HUES6 (cell line): ENCODE results near the gene FAM111A.

ENCODE experiments used
- H3K27ac ChIP-seq: 2 replicates; pipeline ENCODE4 v1.7.0; 2013; ENCODE audit warnings: low read depth, mild to moderate bottlenecking, low read length, inconsistent platforms
- H3K27me3 ChIP-seq: 2 replicates; pipeline ENCODE4 v1.6.1; 2013; ENCODE audit warnings: low read length; ENCODE audit not compliant: control insufficient read depth, insufficient read depth
- H3K36me3 ChIP-seq: 2 replicates; pipeline ENCODE4 v1.6.1; 2013; ENCODE audit warnings: low read length; ENCODE audit not compliant: control insufficient read depth, insufficient read depth
- H3K4me1 ChIP-seq: 2 replicates; pipeline ENCODE4 v1.6.1; 2013; ENCODE audit warnings: low read length; ENCODE audit not compliant: control insufficient read depth, insufficient read depth
- H3K4me3 ChIP-seq: 2 replicates; pipeline ENCODE4 v1.5.1; 2013; ENCODE audit warnings: low read depth, low read length
- H3K9ac ChIP-seq: one replicate; pipeline ENCODE4 v1.6.1; 2013; ENCODE audit warnings: mild to moderate bottlenecking, low read length
- H3K9me3 ChIP-seq: 2 replicates; pipeline ENCODE4 v1.6.1; 2013; ENCODE audit warnings: low read depth, low read length; ENCODE audit not compliant: control insufficient read depth, insufficient read depth

The FAM111A gene

GRCh38 chr11:59181746-59182456 is 39.2 kb downstream of the FAM111A start:
- no peak overlapping the region for H3K4me3 ChIP-seq
- peaks cover 4% of the 10 kb centered on the region for H3K4me1 ChIP-seq
- H3K27ac ChIP-seq: no peak overlapping the region
- no peaks in the 10 kb centered on the region for H3K9me3 ChIP-seq
- H3K36me3 ChIP-seq: peaks cover 21% of the 10 kb centered on the region; the same call in 1 of the 2 replicates
- no peaks in the 10 kb centered on the region for H3K27me3 ChIP-seq
- H3K9ac ChIP-seq: no peak overlapping the region

DNA sequence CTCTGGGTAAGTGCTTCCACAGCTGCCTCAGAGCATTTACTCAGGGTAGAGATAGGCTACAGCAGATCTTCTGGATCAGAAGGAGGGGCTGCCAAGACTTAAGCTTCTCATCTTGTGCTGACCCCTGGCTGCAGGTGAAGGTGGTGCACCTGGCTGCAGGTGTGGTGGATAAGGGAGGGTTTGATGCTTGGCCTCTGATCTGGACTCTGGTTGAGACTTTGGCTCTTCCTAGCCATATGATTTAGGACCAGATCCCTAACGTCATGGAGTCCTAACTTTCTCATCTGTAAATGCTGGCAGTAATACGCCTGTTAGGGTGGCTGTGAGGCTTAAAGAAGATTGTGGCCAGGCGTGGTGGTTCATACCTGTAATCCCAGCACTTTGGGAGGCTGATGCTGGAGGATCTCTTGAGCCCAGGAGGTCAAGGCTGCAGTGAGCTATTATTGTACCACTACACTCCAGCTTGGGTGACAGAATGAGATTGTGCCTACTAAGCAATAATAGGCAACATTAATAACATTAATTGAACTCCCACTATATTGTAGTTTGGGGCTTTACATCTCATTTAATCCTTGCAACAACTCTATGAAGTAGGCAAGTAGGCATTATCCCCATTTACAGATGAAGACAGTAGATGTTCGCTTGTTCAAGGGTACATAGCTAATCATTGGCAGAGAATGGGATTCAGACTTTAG is 39.9 kb downstream of the FAM111A start:
- no peak overlapping the region for H3K4me3 ChIP-seq
- no peak overlapping the region for H3K27ac ChIP-seq
- no peaks in the 10 kb centered on the region for H3K27me3 ChIP-seq
- no peak overlapping the region for H3K9ac ChIP-seq
- H3K36me3 ChIP-seq: peaks cover 22% of the 10 kb centered on the region; the same call in 1 of the 2 replicates
- H3K4me1 ChIP-seq: no peaks in the 10 kb centered on the region
- no peaks in the 10 kb centered on the region for H3K9me3 ChIP-seq

DNA sequence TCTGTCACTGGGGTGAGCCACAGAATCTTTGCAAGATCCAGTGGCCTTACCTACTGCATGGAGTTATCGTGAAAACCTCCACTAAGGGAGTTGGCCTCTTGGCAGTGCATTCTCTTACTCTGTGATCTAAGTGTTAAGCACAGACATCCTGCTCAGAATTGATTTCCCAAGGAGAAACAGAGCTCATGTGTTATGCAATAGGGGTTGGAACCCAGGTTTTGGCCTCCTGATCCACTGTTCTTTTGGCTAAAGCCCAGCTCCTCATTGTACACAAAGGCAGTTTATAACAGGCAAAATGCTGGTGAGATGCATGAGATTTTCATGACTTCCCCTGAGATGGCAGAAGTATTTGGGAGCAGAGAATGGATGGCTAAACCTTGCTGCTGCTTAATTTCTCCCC is 41.1 kb downstream of the FAM111A start:
- Histone ChIP-seq H3K4me1 (no peaks in the 10 kb centered on the region), H3K27ac (no peak overlapping the region), H3K9me3 (no peaks in the 10 kb centered on the region), H3K36me3 (peaks cover 31% of the 10 kb centered on the region; the same call in 1 of the 2 replicates), H3K9ac (no peak overlapping the region), H3K27me3 (no peaks in the 10 kb centered on the region), H3K4me3 (no peak overlapping the region)

GRCh38 chr11:59184691-59185339 is 42.2 kb downstream of the FAM111A start:
- H3K27me3 ChIP-seq: no peaks in the 10 kb centered on the region
- H3K9ac ChIP-seq: no peak overlapping the region
- H3K27ac ChIP-seq: no peak overlapping the region
- no peaks in the 10 kb centered on the region; the same call in 1 of the 2 replicates for H3K4me1 ChIP-seq
- H3K4me3 ChIP-seq: no peak overlapping the region
- H3K9me3 ChIP-seq: no peaks in the 10 kb centered on the region
- H3K36me3 ChIP-seq: peaks cover 38% of the 10 kb centered on the region

DNA sequence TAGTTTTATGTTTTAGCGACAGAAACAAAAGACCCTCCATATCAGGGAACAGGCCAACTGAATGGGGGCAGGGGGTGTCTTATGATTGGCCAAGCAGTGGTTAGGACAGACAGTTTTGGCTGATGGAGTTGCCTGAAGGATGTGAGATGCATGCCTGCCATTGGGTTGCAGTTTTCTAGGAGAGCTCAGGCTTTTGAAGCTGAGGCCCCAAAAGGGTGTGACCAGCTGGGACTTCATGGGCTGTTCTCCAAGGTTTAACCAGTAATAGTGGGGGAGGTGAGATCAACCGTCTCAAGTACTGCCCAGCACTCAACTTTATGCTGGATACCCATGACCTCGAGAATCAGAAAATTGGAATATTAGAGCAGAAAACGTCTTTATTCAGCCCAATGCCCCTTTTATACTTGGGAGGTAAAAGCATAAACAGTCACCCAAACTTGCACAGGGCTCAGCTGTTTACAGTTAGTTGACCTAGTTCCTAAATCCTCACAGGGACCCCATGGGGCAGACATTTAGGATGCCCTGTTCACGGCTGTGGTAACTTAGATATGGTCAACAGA is 42.8 kb downstream of the FAM111A start:
- Histone ChIP-seq H3K27me3 (no peaks in the 10 kb centered on the region), H3K4me1 (no peaks in the 10 kb centered on the region; the same call in 1 of the 2 replicates), H3K4me3 (no peak overlapping the region), H3K9me3 (no peaks in the 10 kb centered on the region), H3K9ac (no peak overlapping the region), H3K27ac (no peak overlapping the region), H3K36me3 (peaks cover 45% of the 10 kb centered on the region)

GRCh38 chr11:59186130-59186594 is 43.5 kb downstream of the FAM111A start:
- Histone ChIP-seq H3K36me3 (peaks cover 52% of the 10 kb centered on the region), H3K9me3 (no peaks in the 10 kb centered on the region), H3K27me3 (no peaks in the 10 kb centered on the region), H3K9ac (no peak overlapping the region), H3K27ac (no peak overlapping the region), H3K4me1 (no peaks in the 10 kb centered on the region; the same call in 1 of the 2 replicates), H3K4me3 (no peak overlapping the region)

DNA sequence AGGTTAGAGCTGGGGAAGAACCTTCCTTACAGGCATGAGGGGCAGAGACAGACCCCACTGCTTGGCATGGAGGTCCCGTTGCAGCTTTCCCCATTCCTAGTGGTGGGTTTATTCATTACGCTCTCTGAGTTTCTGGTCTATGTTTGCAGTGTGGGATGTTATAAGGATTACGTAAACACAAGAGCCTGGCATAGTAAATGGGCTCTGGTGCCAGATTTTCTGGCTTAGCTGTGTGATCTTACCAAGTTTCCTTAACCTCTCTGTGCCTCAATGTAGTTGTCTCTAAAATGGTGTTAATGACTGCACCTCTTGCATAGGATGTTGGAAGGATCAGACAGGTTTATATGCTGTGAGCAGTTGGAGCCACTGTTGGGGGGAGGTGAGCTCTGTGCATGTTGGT is 44.4 kb downstream of the FAM111A start:
- Histone ChIP-seq H3K27me3 (no peaks in the 10 kb centered on the region), H3K9ac (no peak overlapping the region), H3K36me3 (peaks cover 55% of the 10 kb centered on the region), H3K4me3 (no peak overlapping the region), H3K27ac (no peak overlapping the region), H3K4me1 (no peaks in the 10 kb centered on the region; the same call in 1 of the 2 replicates), H3K9me3 (no peaks in the 10 kb centered on the region)

DNA sequence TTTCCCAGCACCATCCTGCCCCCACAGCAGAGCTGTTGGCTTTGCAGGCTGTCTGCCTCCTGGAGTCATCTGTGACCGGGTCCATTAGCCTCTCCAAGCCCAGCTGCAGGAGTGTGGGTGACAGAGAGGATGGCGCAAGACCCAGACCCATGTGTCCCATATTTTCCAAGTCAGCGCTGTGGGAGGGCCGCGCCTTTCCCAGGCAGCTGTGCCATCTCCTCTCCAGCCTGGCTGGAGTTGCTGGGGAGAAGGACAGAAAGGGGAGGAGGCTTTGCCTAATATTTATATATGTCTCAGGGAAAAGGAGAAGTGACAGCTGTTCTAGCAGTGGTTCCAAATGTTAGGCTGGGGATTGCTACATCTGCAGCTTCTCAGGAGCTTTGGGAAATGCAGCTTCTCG is 44.9 kb downstream of the FAM111A start:
- no peak overlapping the region for H3K9ac ChIP-seq
- no peaks in the 10 kb centered on the region for H3K9me3 ChIP-seq
- H3K4me1 ChIP-seq: no peaks in the 10 kb centered on the region; the same call in 1 of the 2 replicates
- peaks cover 59% of the 10 kb centered on the region for H3K36me3 ChIP-seq
- H3K4me3 ChIP-seq: no peak overlapping the region
- no peak overlapping the region for H3K27ac ChIP-seq
- no peaks in the 10 kb centered on the region for H3K27me3 ChIP-seq

GRCh38 chr11:59188954-59189353 is 46.3 kb downstream of the FAM111A start:
- Histone ChIP-seq H3K4me1 (no peaks in the 10 kb centered on the region; the same call in 1 of the 2 replicates), H3K9ac (no peak overlapping the region), H3K27me3 (no peaks in the 10 kb centered on the region), H3K27ac (no peak overlapping the region), H3K4me3 (no peak overlapping the region), H3K9me3 (no peaks in the 10 kb centered on the region), H3K36me3 (peaks cover 62% of the 10 kb centered on the region)

DNA sequence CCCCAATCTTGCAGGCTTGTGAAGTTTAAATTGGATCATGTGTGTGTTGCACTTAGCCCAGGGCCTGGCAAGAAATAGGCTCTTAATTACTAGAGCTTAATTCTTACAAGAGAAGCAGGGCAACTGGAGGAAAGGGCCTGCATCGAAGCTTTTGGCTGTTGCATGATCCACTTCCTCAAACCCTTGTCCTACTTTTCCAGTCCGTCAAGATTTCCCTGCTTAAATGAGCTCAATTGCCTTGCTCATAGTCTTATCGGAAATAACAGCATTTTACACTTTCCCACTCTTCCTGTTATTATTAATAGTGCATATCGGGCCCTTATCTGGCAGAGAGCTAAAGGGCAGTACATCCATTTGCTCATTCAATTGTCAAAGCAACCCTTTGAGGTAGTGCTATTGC is 47.3 kb downstream of the FAM111A start:
- Histone ChIP-seq H3K4me3 (no peak overlapping the region), H3K36me3 (peaks cover 68% of the 10 kb centered on the region), H3K9me3 (no peaks in the 10 kb centered on the region), H3K27me3 (no peaks in the 10 kb centered on the region), H3K27ac (no peak overlapping the region), H3K9ac (no peak overlapping the region), H3K4me1 (no peaks in the 10 kb centered on the region; the same call in 1 of the 2 replicates)
